Measurements from ENCODE around the gene CD2. TPM values are rescaled to one million over a fixed set of nuclear protein-coding genes. Genes with fewer than 3 reads are reported as not detected.

The CD2 gene
- total RNA-seq, 2 donors from 2014 or later = 2.1 TPM; not detected in 1

DNA sequence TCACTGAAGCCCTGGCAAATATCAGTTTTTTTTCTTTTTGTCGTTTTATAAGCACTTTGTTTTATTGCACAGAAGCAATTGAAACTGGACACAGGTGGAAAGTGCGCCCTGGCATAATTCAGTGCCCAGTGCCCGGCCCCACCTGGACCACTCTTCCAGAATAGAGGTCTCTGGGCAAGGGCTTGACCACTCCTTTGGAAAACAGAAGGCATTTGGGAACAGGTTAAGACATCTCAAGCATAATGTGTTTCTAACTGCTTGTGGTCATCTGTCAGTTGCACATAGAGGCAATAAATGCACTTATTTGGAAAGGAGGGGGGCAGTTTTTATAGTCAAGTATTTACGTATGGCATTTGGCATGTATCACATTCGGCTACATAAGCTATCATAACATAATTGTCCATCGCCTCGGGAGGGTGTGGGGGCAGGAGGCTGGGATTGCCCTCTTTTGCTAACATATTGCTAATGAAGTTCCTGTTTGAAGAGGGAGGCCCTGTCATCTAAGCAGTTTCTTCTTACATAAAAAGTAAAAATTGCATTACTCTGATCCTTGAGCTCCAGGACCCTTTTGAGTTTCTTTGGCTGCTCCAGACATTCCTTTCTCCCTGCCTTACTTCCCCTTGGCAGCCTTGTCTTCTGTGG lies 14.7 kb upstream of the CD2 start:
- Histone ChIP-seq H3K4me3 (no peak overlapping the region), H3K36me3 (replicated peaks in 1 of 2; ENCODE audit: insufficient read depth in 1 of 2, low read depth in 2 of 2) (no peaks in the 10 kb centered on the region), H3K27me3 (no peaks in the 10 kb centered on the region), H3K27ac (no peak overlapping the region), H3K9me3 (peaks cover 0 to 9% (median 4%) of the 10 kb centered on the region in 3 donors), H3K4me1 (no peaks in the 10 kb centered on the region)
- TF ChIP-seq, protein P1, sequence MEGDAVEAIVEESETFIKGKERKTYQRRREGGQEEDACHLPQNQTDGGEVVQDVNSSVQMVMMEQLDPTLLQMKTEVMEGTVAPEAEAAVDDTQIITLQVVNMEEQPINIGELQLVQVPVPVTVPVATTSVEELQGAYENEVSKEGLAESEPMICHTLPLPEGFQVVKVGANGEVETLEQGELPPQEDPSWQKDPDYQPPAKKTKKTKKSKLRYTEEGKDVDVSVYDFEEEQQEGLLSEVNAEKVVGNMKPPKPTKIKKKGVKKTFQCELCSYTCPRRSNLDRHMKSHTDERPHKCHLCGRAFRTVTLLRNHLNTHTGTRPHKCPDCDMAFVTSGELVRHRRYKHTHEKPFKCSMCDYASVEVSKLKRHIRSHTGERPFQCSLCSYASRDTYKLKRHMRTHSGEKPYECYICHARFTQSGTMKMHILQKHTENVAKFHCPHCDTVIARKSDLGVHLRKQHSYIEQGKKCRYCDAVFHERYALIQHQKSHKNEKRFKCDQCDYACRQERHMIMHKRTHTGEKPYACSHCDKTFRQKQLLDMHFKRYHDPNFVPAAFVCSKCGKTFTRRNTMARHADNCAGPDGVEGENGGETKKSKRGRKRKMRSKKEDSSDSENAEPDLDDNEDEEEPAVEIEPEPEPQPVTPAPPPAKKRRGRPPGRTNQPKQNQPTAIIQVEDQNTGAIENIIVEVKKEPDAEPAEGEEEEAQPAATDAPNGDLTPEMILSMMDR (IDR thresholded peaks at IDR 0.05) = no peak
- no peak for TF ChIP-seq POLR2A (IDR thresholded peaks at IDR 0.05)
- WGBS, 2 donors = 85 to 88% methylated on average over 7 of the region's 7 CpGs
- no peak for ATAC-seq
- no peak for DNase-seq
- intact Hi-C loops (cut with DNase I) = loop anchor here (2.0 to 10.0 kb wide), 2 partner anchors 307 to 545 kb away; no protein-coding TSS in a partner anchor

DNA sequence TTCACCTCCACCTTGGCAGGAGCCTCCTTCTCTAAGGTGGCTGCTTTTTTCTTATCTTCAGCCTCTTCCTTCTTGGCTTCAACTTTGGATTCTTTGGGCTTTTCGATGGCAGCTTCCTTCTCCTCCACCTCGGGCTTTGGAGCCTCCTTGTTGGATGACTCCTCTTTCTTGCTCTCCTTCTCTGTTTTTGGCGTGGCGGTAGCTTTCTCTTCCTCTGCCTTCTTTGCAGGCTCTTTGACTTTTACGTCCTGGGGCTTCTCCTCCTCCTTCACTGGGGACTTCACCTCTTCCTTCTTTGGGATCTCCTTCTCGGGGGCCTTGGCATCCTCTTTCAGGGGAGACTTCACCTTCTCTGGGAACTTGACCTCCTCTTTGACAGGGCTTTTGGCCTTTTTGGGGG lies 13.9 kb upstream of the CD2 start:
- TF ChIP-seq, protein P1 (IDR thresholded peaks at IDR 0.05) = no peak
- TF ChIP-seq POLR2A (IDR thresholded peaks at IDR 0.05) = no peak
- Histone ChIP-seq H3K9me3 (peaks cover 0 to 9% (median 4%) of the 10 kb centered on the region in 3 donors), H3K36me3 (replicated peaks in 1 of 2; ENCODE audit: insufficient read depth in 1 of 2, low read depth in 2 of 2) (no peaks in the 10 kb centered on the region), H3K27ac (no peak overlapping the region), H3K4me3 (no peak overlapping the region), H3K4me1 (no peaks in the 10 kb centered on the region), H3K27me3 (no peaks in the 10 kb centered on the region)
- ATAC-seq (no peak), DNase-seq (no peak)
- WGBS, 2 donors = 91% methylated on average over 6 of the region's 6 CpGs
- intact Hi-C loops (cut with DNase I) = no loop called here

DNA sequence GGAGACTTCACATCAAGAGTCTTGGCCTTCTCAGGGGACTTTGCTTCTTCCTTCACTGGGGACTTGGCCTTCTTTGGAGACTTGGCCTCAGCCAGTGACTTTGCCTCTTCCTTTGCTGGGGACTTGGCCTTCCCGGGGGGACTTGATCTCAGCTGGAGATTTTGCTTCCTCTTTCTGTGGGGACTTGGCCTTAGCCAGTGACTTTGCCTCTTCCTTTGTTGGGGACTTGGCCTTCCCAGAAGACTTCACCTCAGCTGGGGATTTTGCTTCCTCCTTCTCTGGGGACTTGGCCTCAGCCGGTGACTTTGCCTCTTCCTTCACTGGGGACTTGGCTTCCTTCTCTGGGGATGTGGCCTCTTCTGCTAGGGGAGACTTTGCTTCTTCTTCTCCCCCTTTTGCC lies 13.5 kb upstream of the CD2 start:
- H3K27me3 ChIP-seq = no peaks in the 10 kb centered on the region
- H3K9me3 ChIP-seq = peaks cover 0 to 9% (median 4%) of the 10 kb centered on the region in 3 donors
- WGBS, 2 donors = 78 to 93% methylated on average over 2 of the region's 2 CpGs
- TF ChIP-seq, protein P1 (IDR thresholded peaks at IDR 0.05) = no peak
- no peak for TF ChIP-seq POLR2A (IDR thresholded peaks at IDR 0.05)
- H3K36me3 ChIP-seq (replicated peaks in 1 of 2; ENCODE audit: insufficient read depth in 1 of 2, low read depth in 2 of 2) = no peaks in the 10 kb centered on the region
- no peak overlapping the region for H3K4me3 ChIP-seq
- DNase-seq = no peak
- intact Hi-C loops (cut with DNase I) = no loop called here
- no peaks in the 10 kb centered on the region for H3K4me1 ChIP-seq
- no peak overlapping the region for H3K27ac ChIP-seq
- no peak for ATAC-seq

DNA sequence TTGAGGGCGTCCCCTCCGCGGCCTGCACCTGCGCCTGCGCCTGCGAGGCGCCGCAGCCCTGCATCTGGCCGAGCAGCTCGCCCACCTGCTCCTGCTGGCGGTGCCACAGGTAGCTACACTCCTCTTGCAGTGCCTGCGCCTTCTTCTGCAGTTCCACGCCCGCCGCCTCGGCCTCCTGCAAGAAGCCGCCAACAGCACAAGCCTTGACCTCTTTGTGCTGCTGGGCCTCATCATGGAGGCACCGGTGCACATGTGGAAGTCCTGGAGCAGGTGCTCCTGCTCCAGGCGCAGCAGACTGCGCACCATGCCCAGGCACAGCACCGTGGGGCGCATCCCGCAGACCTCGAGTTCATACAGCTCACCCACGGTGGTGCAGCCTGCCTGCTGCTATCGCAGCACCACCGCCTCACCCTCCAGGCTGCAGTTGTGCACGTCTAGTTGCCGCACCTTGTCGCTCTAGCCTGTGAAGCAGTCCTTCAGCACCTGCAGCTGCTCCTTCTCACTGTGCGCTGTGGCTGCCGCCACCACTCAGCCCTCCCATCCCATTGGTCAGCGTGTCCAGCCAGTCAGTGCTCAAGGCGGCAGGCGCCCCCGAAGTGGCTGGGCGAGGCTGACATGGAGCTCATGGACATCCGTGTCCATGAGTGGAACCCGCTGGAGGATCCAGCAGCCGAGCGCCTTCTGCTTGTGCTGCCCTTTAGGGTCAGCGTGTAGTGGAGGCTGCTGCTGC lies 12.2 kb upstream of the CD2 start:
- TF ChIP-seq POLR2A (IDR thresholded peaks at IDR 0.05) = no peak
- TF ChIP-seq, protein P1 (IDR thresholded peaks at IDR 0.05) = no peak
- WGBS, 2 donors = 94 to 95% methylated on average over 37 to 41 of the region's 42 CpGs

More for the DNA sequence above, 12.2 kb upstream of the CD2 start:
- no peaks in the 10 kb centered on the region for H3K36me3 ChIP-seq (replicated peaks in 1 of 2; ENCODE audit: insufficient read depth in 1 of 2, low read depth in 2 of 2)
- no peaks in the 10 kb centered on the region for H3K4me1 ChIP-seq
- ATAC-seq = no peak
- no peak overlapping the region for H3K4me3 ChIP-seq
- peaks cover 0 to 9% (median 4%) of the 10 kb centered on the region in 3 donors for H3K9me3 ChIP-seq
- intact Hi-C loops (cut with DNase I) = no loop called here
- no peaks in the 10 kb centered on the region for H3K27me3 ChIP-seq
- no peak for DNase-seq
- no peak overlapping the region for H3K27ac ChIP-seq

Data from body of pancreas (tissue), 4 donors.